Measurements from ENCODE around the gene YKT6. TPM values are rescaled to one million over a fixed set of nuclear protein-coding genes. Genes with fewer than 3 reads are reported as not detected.

The YKT6 gene
- polyA plus RNA-seq, 1 experiment, result 124 TPM

- ChIA-PET POLR2A (no interaction called here), CTCF (no interaction called here)
- no peak overlapping the region for H3K4me3 ChIP-seq (ENCODE audit: low read depth, low read length)
- H3K27ac ChIP-seq (ENCODE audit: low read depth, low read length), result no peak overlapping the region
- TF ChIP-seq CTCF (IDR thresholded peaks at IDR 0.05; ENCODE audit: low read depth, low read length), result no peak
- peaks cover under 1% of the 10 kb centered on the region for H3K9me3 ChIP-seq (ENCODE audit: control insufficient read depth, insufficient read depth, low read length)
- peaks cover 11% of the 10 kb centered on the region for H3K27me3 ChIP-seq (ENCODE audit: control insufficient read depth, insufficient read depth, low read length)
- DNase-seq (ENCODE audit: low read depth, low spot score), result no peak
Observed at GRCh38 chr7:44176486-44176885, 24.3 kb upstream of the YKT6 start.

GRCh38 chr7:44177570-44178131, 23.1 kb upstream of the YKT6 start:
- Histone ChIP-seq H3K4me3 (ENCODE audit: low read depth, low read length) (no peak overlapping the region), H3K9me3 (ENCODE audit: control insufficient read depth, insufficient read depth, low read length) (peaks cover 5% of the 10 kb centered on the region), H3K27ac (ENCODE audit: low read depth, low read length) (no peak overlapping the region), H3K27me3 (ENCODE audit: control insufficient read depth, insufficient read depth, low read length) (peaks cover 9% of the 10 kb centered on the region)
- no peak for DNase-seq (ENCODE audit: low read depth, low spot score)
- POLR2A ChIA-PET, result no interaction called here
- CTCF ChIA-PET, result no interaction called here
- TF ChIP-seq CTCF (IDR thresholded peaks at IDR 0.05; ENCODE audit: low read depth, low read length), result no peak

GRCh38 chr7:44180631-44181030, 20.1 kb upstream of the YKT6 start:
- ChIA-PET POLR2A (no interaction called here), CTCF (no interaction called here)
- DNase-seq (ENCODE audit: low read depth, low spot score), result no peak
- no peak overlapping the region for H3K4me3 ChIP-seq (ENCODE audit: low read depth, low read length)
- peaks cover 12% of the 10 kb centered on the region for H3K9me3 ChIP-seq (ENCODE audit: control insufficient read depth, insufficient read depth, low read length)
- H3K27me3 ChIP-seq (ENCODE audit: control insufficient read depth, insufficient read depth, low read length), result peaks cover 3% of the 10 kb centered on the region
- no peak overlapping the region for H3K27ac ChIP-seq (ENCODE audit: low read depth, low read length)
- no peak for TF ChIP-seq CTCF (IDR thresholded peaks at IDR 0.05; ENCODE audit: low read depth, low read length)

GRCh38 chr7:44182827-44183226, 18.0 kb upstream of the YKT6 start:
- Histone ChIP-seq H3K27ac (ENCODE audit: low read depth, low read length) (no peak overlapping the region), H3K4me3 (ENCODE audit: low read depth, low read length) (no peak overlapping the region), H3K9me3 (ENCODE audit: control insufficient read depth, insufficient read depth, low read length) (peaks cover 12% of the 10 kb centered on the region), H3K27me3 (ENCODE audit: control insufficient read depth, insufficient read depth, low read length) (no peaks in the 10 kb centered on the region)
- POLR2A ChIA-PET, result no interaction called here
- CTCF ChIA-PET, result no interaction called here
- TF ChIP-seq CTCF (IDR thresholded peaks at IDR 0.05; ENCODE audit: low read depth, low read length), result no peak
- DNase-seq (ENCODE audit: low read depth, low spot score), result no peak

GRCh38 chr7:44183386-44183785, 17.4 kb upstream of the YKT6 start:
- H3K27ac ChIP-seq (ENCODE audit: low read depth, low read length), result no peak overlapping the region
- TF ChIP-seq CTCF (IDR thresholded peaks at IDR 0.05; ENCODE audit: low read depth, low read length), result no peak
- H3K27me3 ChIP-seq (ENCODE audit: control insufficient read depth, insufficient read depth, low read length), result no peaks in the 10 kb centered on the region
- no peak for DNase-seq (ENCODE audit: low read depth, low spot score)
- H3K4me3 ChIP-seq (ENCODE audit: low read depth, low read length), result no peak overlapping the region
- CTCF ChIA-PET, result no interaction called here
- peaks cover 12% of the 10 kb centered on the region for H3K9me3 ChIP-seq (ENCODE audit: control insufficient read depth, insufficient read depth, low read length)
- POLR2A ChIA-PET, result no interaction called here
